ENCODE results near the gene PPP4C. TPM values are rescaled to one million over a fixed set of nuclear protein-coding genes. Genes with fewer than 3 reads are reported as not detected.

PPP4C gene
- total and polyA plus RNA-seq, 2 of the 8 experiments (the other 6 are each of a cell fraction or from before 2014, with no cell fraction given): 148 to 298 TPM

- Histone ChIP-seq H3K4me2 (ENCODE audit: insufficient read depth in 1 of 2, low read depth in 2 of 2, low read length in 2 of 2) (no peak overlapping the region), H4K91ac (replicated peaks; ENCODE audit: insufficient read length, low read length) (no peak overlapping the region), H2BK120ac (replicated peaks; ENCODE audit: low read depth, low read length) (no peak overlapping the region), H3K4me1 (replicated peaks in 1 of 4; ENCODE audit: control insufficient read depth in 3 of 4, insufficient read depth in 4 of 4, low read length in 3 of 4) (peaks cover 0 to 7% (median 1%) of the 10 kb centered on the region in 4 experiments; a peak in 2 of 7 replicates), H3K18ac (ENCODE audit: extremely low read depth, low read length) (no peak overlapping the region), H3K4me3 (ENCODE audit: extremely low read depth in 1 of 4, insufficient read depth in 2 of 4, low read depth in 3 of 4, low read length in 4 of 4) (no peak overlapping the region), H3K14ac (ENCODE audit: insufficient read length) (no peak overlapping the region), H2BK20ac (ENCODE audit: low read length) (no peak overlapping the region), H4K20me1 (replicated peaks in 1 of 2; ENCODE audit: control insufficient read depth in 1 of 2, insufficient read depth in 2 of 2, low read length in 2 of 2) (peaks cover 19 to 30% of the 10 kb centered on the region in 2 experiments), H3K23me2 (ENCODE audit: low read depth, low read length) (peaks cover 7% of the 10 kb centered on the region; the same call in 1 of the 2 replicates), H4K8ac (ENCODE audit: extremely low read depth, insufficient read depth, low read length) (no peak overlapping the region), H2BK5ac (ENCODE audit: low read depth, low read length) (no peak overlapping the region), H3K4ac (replicated peaks; ENCODE audit: insufficient read length, low read depth, low read length) (no peak overlapping the region), H2BK12ac (ENCODE audit: low read depth, low read length) (no peak overlapping the region), H3K79me1 (ENCODE audit: low read depth, low read length) (peaks cover 12% of the 10 kb centered on the region), H2AFZ (ENCODE audit: low read length) (no peak overlapping the region), H3K56ac (replicated peaks; ENCODE audit: insufficient read length, low read depth, low read length) (no peak overlapping the region), H4K5ac (ENCODE audit: insufficient read length, low read depth, low read length) (no peak overlapping the region), H3K79me2 (ENCODE audit: control insufficient read depth in 1 of 2, insufficient read depth in 2 of 2, low read length in 2 of 2) (peaks cover 11 to 35% of the 10 kb centered on the region in 2 experiments), H2AK5ac (ENCODE audit: low read depth, low read length) (no peak overlapping the region), H3K9me3 (ENCODE audit: insufficient read depth in 2 of 2, low read depth in 1 of 2, low read length in 1 of 2) (no peaks in the 10 kb centered on the region), H3K9ac (replicated peaks in 1 of 4; ENCODE audit: extremely low read depth in 1 of 4, low read depth in 3 of 4, low read length in 3 of 4) (no peak overlapping the region), H3K27ac (ENCODE audit: low read depth, low read length) (no peak overlapping the region), H3K27me3 (replicated peaks in 1 of 4; ENCODE audit: control insufficient read depth in 3 of 4, extremely low read depth in 1 of 4, insufficient read depth in 3 of 4, low read length in 3 of 4) (no peaks in the 10 kb centered on the region), H3K23ac (ENCODE audit: insufficient read length) (no peak overlapping the region), H2BK15ac (ENCODE audit: low read length) (no peak overlapping the region), H3K36me3 (ENCODE audit: control insufficient read depth in 2 of 4, insufficient read depth in 4 of 4, low read length in 3 of 4) (peaks cover 18 to 46% (median 29%) of the 10 kb centered on the region in 4 experiments; a peak in 7 of 8 replicates)
- WGBS, 2 experiments (ENCODE audit: extremely low coverage in 1 of 2, insufficient coverage in 1 of 2, insufficient read length in 1 of 2, insufficient replicate concordance in 2 of 2, low coverage in 1 of 2, low lambda C conversion rate in 2 of 2, missing lambda C conversion rate in 1 of 2): 96% methylated on average over 7 of the region's 7 CpGs; no CpG with 5 or more reads in 1 of the 2 experiments
- DNase-seq (ENCODE audit: low read depth in 1 of 2, low spot score in 2 of 2) (no peak), FAIRE-seq (no peak)
- ChIA-PET CTCF (ENCODE audit: partially characterized antibody) (interaction anchor here (1.2 to 5.9 kb wide), 4 partner anchors 11 to 24 kb away, joined by 3 to 46 read pairs (median 6); partner anchors contain the start of gene TBX6), POLR2A (ENCODE audit: partially characterized antibody) (interaction anchor here (9.9 to 21.2 kb wide), 2 partner anchors 10 to 12 kb away, joined by 151 to 353 read pairs; partner anchors contain the start of genes ALDOA, TBX6 and YPEL3)
- TF ChIP-seq POLR2AphosphoS5 (IDR thresholded peaks at IDR 0.05; ENCODE audit: low read depth, low read length) (no peak), EZH2 (IDR thresholded peaks at IDR 0.05; ENCODE audit: low read depth, low read length, severe bottlenecking) (no peak), MAX (IDR thresholded peaks at IDR 0.05) (no peak), SUZ12 (IDR thresholded peaks at IDR 0.05; ENCODE audit: low read length) (no peak), RXRA (IDR thresholded peaks at IDR 0.05; ENCODE audit: insufficient read depth, low read depth, low read length) (no peak), MAFK (IDR thresholded peaks at IDR 0.05; ENCODE audit: low read depth, low read length) (no peak), SAP30 (IDR thresholded peaks at IDR 0.05; ENCODE audit: insufficient read depth, insufficient replicate concordance, low read length) (no peak), TBP (IDR thresholded peaks at IDR 0.05; ENCODE audit: low read depth, low read length) (no peak), ASH2L (IDR thresholded peaks at IDR 0.05; ENCODE audit: low read length) (no peak), HDAC6 (IDR thresholded peaks at IDR 0.05; ENCODE audit: low read depth, low read length) (no peak)
Measured at GRCh38 chr16:30078744-30079143, 3.0 kb downstream of the PPP4C start.
